Cortex of kidney (tissue), 1 donor: ENCODE results near the gene NMNAT3.
"Not testable (repeated sequence)": the region's sequence is repeated elsewhere in the genome, so short reads cannot be mapped to it uniquely, and the experiment has no call there.

Source experiments
- DNase-seq: peaks from one replicate; lab custom pipeline; 2025; lab: John Stamatoyannopoulos, UW

NMNAT3 gene

DNA sequence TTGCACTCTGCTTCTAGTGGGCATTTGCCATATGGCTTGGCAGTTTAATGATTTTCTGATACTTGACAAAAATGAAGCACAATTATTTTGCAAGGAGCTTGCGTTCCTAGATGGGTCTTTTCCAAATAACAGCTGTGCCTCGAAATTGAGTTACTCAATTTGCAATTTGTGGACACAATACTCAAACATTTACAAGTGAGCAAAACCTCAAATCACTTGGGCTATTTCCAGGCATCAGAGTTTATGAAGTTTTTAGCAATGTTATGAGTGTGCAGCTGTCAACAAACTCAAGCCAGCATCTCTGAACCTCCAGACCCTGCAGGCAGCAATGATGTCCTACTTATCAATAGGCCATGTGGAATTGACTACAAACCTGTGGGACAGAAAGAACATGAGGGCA, 41.3 kb downstream of the NMNAT3 start:
- no peak for DNase-seq

DNA sequence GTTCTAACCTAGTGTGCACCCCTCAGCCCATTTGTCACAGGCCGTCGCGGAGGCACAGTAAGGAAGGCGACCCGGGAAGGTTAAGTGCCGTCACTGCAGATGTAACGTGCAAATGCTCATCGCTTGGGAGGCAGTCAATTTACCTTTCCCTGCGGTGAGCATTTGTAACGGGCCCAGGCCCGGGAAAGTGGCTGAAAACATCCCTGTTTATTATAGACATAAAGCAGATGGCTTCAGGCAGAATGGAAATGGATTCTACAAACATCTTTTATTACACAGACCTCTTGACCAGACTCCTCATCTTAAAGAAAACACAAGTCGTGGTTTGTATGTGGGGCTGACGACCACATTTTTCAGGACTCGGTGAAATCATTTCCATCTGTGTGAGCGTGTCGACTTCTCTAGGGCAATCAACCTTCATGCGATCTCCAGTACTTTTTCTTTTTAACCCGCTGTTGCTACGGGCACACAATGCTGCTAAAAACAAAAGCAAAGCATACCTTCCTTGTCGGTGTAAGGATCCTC, 43.6 kb downstream of the NMNAT3 start:
- no peak for DNase-seq

- no peak for DNase-seq
These were observed 44.3 kb downstream of the NMNAT3 start for GRCh38 chr3:139633511-139633910.

GRCh38 chr3:139630542-139630941, 47.2 kb downstream of the NMNAT3 start:
- DNase-seq: no peak

GRCh38 chr3:139629033-139629432, 48.7 kb downstream of the NMNAT3 start:
- DNase-seq: no peak

GRCh38 chr3:139627759-139628158, 50.0 kb downstream of the NMNAT3 start:
- no peak for DNase-seq

DNA sequence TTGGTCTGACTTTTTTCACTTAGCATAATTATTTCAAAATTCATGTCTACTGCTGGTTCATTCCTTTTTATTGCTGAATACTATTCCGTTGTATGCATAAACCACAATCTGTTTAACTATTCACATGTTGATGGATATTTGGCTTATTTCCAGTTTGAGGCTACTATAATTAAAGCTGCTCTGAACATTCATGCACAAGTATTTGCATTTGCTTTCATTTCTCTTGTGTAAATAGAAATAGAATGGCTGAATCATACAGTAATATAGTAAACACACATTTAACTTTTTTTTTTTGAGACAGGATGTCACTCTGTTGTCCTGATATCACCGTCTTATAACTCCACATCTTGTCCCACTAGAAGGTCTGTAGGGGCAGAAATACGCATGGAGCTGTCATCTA, 57.3 kb downstream of the NMNAT3 start:
- DNase-seq: no peak

DNA sequence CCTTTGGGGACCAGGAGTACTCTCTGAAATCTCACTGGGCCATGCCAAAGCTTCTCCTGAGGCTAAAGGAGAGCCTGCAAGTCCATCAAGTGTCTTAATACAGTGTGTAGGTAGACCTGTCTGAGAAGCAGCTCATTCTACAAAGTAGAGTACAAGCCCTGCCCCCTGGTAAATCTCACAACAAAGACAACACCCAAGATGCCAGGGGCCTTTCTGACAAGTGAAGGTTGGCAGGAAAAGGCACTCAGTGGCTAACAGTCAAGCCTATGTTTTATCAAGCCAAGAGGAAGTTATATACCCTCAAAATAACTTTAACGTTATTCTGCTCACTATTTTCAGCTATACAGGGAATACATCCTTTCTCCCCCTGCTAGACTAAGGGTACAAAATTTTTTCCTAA, 58.3 kb downstream of the NMNAT3 start:
- no peak for DNase-seq

- no peak for DNase-seq
These were observed 60.0 kb downstream of the NMNAT3 start for GRCh38 chr3:139617672-139618268.

- no peak for DNase-seq
These were observed 66.2 kb downstream of the NMNAT3 start for GRCh38 chr3:139611528-139611927.

DNA sequence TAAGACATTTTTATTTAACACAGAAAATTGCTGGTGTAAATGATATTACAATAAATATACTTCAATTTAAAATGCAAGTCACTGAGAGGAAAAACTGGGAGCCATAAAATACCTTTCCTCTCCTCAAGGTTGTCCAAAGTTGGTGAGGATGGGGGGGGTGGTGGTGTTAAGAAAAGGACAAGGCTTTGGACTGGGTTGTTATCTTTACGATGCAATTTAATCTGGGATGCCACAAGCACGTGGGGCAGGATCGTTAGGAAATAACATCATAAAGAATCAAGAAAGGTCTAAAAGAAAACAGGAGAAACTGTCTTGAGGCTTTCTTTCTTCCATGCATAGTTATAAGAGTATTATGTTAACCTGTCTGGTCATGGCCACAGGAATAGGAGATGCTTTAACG, 66.9 kb downstream of the NMNAT3 start:
- no peak for DNase-seq

GRCh38 chr3:139608924-139609323, 68.8 kb downstream of the NMNAT3 start:
- no peak for DNase-seq

DNA sequence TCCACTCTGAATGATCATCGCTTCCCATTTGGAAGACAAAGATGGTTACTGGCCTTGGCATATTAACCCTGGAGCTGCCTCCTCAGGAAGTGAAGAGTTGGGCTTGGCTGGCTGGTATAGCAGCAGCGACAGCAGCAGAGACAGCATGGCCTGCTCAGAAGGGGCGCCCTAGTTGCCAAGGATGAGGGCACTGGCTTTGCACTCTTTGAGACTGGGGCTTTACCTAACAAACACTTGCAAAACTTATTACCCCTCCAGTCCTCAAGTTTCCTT, 69.7 kb downstream of the NMNAT3 start:
- no peak for DNase-seq

DNA sequence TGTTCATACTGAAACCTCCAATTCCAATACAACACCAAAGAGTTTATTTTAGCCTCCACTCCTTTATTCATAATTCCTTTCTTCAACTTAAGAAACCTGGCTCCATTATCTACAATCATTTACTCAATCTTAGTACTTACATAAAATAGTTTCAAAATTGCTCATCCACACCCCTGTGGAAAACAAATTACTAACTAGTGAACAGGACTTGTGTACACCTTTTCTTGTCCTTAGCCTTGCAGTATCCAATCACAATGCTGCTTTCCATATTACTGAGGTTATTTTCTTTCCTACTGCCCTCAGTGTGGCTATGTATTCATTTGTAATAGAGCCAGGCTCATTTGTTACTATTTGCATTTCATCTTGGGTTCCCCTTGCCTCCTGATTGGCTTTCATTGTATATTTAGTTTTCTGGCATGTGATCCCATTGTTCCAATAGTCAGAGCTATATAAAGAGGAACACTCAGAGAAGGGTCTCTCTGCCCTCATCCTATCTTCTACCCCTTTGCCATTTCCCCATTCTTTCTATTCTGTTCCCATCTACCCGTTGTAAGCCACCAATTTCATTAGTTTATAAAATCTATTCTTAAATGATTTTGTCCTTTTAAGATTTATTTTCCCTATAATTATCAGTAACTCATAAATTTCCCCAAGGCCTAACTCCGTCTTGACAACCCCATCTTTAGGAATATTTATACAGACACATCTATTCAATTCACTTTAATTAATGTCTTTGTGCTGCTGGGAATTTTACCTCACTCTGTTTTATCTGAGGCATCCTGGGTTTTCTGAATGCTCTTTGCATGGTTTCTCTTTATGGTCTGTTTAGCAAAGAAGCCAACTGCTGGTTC, 70.3 kb downstream of the NMNAT3 start:
- no peak for DNase-seq

GRCh38 chr3:139602003-139602402, 75.8 kb downstream of the NMNAT3 start:
- no peak for DNase-seq

DNA sequence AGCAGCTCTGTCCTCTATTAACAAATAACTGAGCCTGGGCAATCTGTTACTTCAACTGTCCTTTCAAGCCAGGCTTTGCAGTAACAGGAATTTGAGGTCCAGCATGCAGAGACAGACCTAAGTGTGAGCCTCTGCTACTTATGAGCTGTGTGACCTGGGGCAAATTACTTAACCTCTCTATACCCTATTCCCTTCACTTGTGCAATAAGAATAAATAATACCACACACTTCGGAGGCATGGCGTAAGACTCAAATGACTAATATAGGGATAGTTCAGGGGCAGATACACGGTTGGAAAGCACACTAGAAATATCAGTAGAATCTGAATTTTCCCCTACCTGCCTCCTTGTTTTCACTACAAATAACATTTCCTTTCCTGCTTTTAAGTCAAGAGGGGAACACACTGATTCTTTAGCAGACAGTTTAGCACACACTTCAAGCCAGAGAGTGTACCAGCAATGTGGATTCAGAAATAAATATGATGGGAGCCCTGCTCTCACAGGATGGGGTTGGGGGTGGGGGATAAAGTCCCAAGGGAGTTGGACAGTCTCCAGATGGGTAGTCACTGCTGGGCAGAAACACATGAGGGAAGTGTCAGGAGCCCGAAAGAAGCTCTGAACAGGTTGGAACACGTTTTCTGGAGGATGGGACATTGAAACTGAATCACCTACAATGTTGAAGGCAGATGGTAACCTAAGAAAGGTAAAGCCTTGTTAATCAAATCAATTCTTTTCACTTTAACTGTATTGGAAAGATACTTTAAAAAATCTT, 76.4 kb downstream of the NMNAT3 start:
- DNase-seq: no peak

DNA sequence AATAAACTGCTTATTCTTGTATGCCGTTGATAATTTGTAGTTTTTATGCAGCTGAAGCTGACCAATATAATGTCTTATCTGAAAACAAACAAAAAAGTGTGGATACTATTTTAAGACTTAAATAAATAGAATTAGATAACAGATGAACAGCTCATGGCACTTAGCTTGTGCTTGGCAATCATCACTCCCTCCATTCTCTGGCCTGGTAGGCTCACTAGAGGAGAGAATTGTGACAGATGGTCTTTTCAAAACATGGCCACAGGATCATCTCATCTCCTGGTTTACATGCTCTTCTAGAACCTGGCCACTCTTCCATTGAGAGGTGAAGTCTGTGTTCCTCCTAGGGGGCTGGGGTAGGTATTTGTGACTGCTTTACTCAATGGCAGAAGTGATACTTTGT, 79.8 kb downstream of the NMNAT3 start:
- DNase-seq: no peak

DNA sequence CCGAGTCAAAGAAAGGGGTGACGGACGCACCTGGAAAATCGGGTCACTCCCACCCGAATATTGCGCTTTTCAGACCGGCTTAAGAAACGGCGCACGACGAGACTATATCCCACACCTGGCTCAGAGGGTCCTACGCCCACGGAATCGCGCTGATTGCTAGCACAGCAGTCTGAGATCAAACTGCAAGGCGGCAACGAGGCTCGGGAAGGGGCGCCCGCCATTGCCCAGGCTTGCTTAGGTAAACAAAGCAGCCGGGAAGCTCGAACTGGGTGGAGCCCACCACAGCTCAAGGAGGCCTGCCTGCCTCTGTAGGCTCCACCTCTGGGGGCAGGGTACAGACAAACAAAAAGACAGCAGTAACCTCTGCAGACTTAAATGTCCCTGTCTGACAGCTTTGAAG, 86.6 kb downstream of the NMNAT3 start:
- not testable (repeated sequence) for DNase-seq

DNA sequence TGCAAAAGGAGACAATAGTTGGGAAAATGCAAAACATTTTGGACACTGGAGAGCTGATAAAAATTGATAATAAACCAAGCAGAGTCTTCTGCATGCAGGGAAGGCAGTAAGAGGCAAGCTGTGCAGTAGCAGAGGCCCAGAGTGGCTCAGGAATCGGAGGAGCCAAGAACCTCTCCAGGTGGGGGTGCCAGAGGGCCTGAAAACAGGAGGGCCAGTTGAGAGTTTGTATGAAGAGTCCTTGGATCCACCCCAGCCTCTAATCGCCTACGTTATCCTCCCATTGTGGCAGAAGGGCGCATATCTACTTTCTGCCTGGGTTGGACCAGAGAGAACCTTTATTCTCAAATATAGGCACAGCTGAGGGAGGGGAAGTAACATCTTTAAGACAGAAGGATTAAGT, 89.3 kb downstream of the NMNAT3 start:
- DNase-seq: no peak

- no peak for DNase-seq
These were observed 90.0 kb downstream of the NMNAT3 start for GRCh38 chr3:139587797-139588196.

- no peak for DNase-seq
These were observed 91.3 kb downstream of the NMNAT3 start for GRCh38 chr3:139586420-139587017.

DNA sequence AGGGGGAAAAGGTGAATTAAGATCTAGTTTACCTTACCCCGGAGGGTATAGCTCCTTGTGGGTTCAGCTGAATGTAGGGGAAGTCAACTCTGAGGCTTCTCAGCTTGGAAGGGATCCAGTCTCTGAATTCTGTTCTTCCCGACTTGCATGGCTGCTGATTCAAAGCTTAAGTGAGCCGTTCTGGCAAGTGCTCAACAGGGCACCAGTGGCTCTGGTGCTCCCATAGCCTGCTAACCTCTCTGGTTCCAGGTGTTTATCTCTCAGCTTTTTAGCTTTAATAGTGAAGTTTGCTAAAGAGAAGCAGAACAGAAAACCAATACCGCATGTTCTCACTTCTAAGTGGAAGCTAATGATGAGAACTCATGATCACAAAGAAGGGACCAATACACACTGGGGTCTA, 92.0 kb downstream of the NMNAT3 start:
- DNase-seq: no peak

- DNase-seq: not testable (repeated sequence)
These were observed 94.1 kb downstream of the NMNAT3 start for GRCh38 chr3:139583651-139584050.
